HepG2 (cell line): ENCODE measurements around the gene ZNF230. TPM values are rescaled to one million over a fixed set of nuclear protein-coding genes. Genes with fewer than 3 reads are reported as not detected.

ENCODE experiments used
- CAMTA2 ChIP-seq: sonication (generic); formaldehyde crosslinking; IDR thresholded peaks from 2 replicates; pipeline ENCODE4 v1.4.0; 2020; ENCODE audit warnings: mild to moderate bottlenecking, missing genetic modification reagents, borderline replicate concordance
- MIXL1 ChIP-seq: IDR thresholded peaks from 2 replicates; pipeline ENCODE4 v1.6.1; 2016
- ZNF3 ChIP-seq: IDR thresholded peaks from 2 replicates; pipeline ENCODE4 v1.7.0; 2017; ENCODE audit warnings: inconsistent platforms
- polyA plus RNA-seq, 8 experiments: library from polyadenylated mRNA; depleted of rRNA in 3 of 8; stranded (reverse) in 7 of 8; unstranded in 1 of 8; fragments of >200 nt; fragmentation: Illumina TruSeq in 4 of 8; extraction: Trizol in 4 of 8; gene quantifications; 2 replicates each; pipeline versions ENCODE4 v1.2.1 to v1.2.3, GENCODE V29; 2011 to 2016; ENCODE audit warnings: low read depth in 4 of 8, missing spikeins in 1 of 8, mixed read lengths in 1 of 8; ENCODE audit not compliant: insufficient read depth in 1 of 8
- total RNA-seq, 5 experiments: library from RNA; depleted of rRNA; stranded (reverse); fragments of >200 nt; fragmentation: Illumina TruSeq; extraction: Trizol; gene quantifications; 2 replicates each; pipeline ENCODE4 v1.2.3, GENCODE V29; 2016; ENCODE audit warnings: low read depth in 1 of 5
- TF ChIP-seq, protein P1 (sequence below): sonication (generic); formaldehyde crosslinking; IDR thresholded peaks from 2 replicates; pipeline ENCODE4 v1.5.1; 2020; ENCODE audit warnings: mild to moderate bottlenecking, missing genetic modification reagents
- TF ChIP-seq, protein P2 (sequence below): sonication (generic); formaldehyde crosslinking; conservative IDR thresholded peaks from 2 replicates; pipeline ENCODE4 v1.5.0; 2020; ENCODE audit warnings: missing genetic modification reagents
- TF ChIP-seq, protein P3 (sequence below): sonication (generic); formaldehyde crosslinking; IDR thresholded peaks from 2 replicates; pipeline ENCODE4 v1.4.0; 2020; ENCODE audit warnings: missing genetic modification reagents, mild to moderate bottlenecking, borderline replicate concordance

The ZNF230 gene
- total and polyA plus RNA-seq, 2 of the 13 experiments (the other 11 are each of a cell fraction or from before 2014, with no cell fraction given) = 2.4 to 5.5 TPM

DNA sequence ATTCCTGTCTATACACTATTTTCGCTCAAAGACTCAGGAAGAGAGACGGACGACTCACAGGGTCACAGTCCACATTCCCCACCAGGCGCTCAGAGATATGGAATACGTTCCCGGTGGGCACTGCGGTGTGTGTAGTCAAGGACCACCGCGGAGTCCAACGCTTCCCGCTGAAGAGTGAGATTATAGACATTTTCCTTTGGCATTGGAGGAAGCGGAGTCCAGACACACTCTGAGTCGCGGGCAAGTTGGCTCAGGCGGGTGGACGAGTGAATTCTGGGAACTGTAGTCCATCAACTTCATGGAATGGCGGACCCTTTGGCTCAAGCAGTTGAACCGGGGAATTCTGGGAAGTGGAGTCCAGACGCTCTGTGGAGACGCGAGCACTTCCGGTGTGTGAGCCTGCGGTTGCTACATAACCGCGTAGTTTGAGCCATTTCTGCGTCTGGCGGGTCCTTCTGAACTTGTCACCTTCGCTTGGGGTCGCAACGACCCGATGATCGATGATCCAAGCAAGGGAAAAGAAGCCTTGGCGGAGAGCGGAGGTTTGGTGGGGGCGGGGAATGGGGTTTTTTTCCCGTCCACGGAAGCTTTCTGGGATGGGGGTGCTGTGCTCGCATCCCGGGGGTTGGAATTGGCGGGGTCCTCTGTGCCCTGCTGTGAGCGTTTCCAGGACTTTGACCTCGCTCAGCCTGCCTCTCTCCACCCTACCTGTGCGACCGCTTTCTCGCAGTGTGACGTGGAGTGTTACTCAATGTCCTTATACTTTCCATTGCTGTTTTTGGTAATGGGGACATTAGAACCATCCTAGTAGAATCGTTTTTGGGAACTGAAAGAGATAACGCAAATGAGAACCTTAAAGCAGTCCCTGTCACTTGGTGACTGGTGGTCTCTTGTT, at the start of gene ZNF230 (continued):
- TF ChIP-seq, protein P1, sequence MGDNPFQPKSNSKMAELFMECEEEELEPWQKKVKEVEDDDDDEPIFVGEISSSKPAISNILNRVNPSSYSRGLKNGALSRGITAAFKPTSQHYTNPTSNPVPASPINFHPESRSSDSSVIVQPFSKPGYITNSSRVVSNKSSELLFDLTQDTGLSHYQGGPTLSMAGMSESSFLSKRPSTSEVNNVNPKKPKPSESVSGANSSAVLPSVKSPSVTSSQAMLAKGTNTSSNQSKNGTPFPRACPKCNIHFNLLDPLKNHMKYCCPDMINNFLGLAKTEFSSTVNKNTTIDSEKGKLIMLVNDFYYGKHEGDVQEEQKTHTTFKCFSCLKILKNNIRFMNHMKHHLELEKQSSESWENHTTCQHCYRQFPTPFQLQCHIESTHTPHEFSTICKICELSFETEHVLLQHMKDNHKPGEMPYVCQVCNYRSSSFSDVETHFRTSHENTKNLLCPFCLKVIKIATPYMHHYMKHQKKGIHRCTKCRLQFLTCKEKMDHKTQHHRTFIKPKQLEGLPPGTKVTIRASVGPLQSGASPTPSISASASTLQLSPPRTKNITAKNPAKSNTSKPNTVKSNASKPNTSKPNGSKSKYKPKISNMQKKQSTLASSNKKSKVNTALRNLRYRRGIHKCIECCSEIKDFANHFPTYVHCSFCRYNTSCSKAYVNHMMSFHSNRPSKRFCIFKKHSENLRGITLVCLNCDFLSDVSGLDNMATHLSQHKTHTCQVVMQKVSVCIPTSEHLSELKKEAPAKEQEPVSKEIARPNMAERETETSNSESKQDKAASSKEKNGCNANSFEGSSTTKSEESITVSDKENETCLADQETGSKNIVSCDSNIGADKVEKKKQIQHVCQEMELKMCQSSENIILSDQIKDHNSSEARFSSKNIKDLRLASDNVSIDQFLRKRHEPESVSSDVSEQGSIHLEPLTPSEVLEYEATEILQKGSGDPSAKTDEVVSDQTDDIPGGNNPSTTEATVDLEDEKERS (CRISPR knock-in tag) = 0 out of 2 replicates have a peak, but pooled peaks have one; percentile 18
- TF ChIP-seq, protein P2, sequence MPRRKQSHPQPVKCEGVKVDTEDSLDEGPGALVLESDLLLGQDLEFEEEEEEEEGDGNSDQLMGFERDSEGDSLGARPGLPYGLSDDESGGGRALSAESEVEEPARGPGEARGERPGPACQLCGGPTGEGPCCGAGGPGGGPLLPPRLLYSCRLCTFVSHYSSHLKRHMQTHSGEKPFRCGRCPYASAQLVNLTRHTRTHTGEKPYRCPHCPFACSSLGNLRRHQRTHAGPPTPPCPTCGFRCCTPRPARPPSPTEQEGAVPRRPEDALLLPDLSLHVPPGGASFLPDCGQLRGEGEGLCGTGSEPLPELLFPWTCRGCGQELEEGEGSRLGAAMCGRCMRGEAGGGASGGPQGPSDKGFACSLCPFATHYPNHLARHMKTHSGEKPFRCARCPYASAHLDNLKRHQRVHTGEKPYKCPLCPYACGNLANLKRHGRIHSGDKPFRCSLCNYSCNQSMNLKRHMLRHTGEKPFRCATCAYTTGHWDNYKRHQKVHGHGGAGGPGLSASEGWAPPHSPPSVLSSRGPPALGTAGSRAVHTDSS (CRISPR knock-in tag) = 0 out of 2 replicates have a peak, but pooled peaks have one; percentile 59
- TF ChIP-seq CAMTA2 (CRISPR knock-in tag) (no peak), ZNF3 (no peak), MIXL1 (CRISPR knock-in tag) (0 out of 2 replicates have a peak, but pooled peaks have one; percentile 9)
- TF ChIP-seq, protein P3, sequence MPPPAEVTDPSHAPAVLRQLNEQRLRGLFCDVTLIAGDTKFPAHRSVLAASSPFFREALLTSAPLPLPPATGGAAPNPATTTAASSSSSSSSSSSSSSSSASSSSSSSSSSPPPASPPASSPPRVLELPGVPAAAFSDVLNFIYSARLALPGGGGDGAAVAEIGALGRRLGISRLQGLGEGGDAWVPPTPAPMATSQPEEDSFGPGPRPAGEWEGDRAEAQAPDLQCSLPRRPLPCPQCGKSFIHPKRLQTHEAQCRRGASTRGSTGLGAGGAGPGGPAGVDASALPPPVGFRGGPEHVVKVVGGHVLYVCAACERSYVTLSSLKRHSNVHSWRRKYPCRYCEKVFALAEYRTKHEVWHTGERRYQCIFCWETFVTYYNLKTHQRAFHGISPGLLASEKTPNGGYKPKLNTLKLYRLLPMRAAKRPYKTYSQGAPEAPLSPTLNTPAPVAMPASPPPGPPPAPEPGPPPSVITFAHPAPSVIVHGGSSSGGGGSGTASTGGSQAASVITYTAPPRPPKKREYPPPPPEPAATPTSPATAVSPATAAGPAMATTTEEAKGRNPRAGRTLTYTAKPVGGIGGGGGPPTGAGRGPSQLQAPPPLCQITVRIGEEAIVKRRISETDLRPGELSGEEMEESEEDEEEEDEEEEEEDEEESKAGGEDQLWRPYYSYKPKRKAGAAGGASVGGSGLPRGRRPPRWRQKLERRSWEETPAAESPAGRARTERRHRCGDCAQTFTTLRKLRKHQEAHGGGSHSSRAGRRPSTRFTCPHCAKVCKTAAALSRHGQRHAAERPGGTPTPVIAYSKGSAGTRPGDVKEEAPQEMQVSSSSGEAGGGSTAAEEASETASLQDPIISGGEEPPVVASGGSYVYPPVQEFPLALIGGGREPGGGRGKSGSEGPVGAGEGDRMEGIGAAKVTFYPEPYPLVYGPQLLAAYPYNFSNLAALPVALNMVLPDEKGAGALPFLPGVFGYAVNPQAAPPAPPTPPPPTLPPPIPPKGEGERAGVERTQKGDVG (CRISPR knock-in tag) = peak; percentile 40; the same call in 1 of the 2 replicates
